GM23248 (cell line): Measurements from ENCODE around the gene CDO1. TPM values are rescaled to one million over a fixed set of nuclear protein-coding genes. Genes with fewer than 3 reads are reported as not detected.
"Not testable (repeated sequence)": the region's sequence is repeated elsewhere in the genome, so short reads cannot be mapped to it uniquely, and the experiment has no call there.

Experiments
- DNase-seq: peaks from one replicate; pipeline ENCODE4 v3.0.0-alpha.2; 2015
- H2AFZ ChIP-seq: fragments of 200-600 bp; sonication (generic); 2 replicates; pipeline ENCODE4 v1.6.1; 2016; ENCODE audit warnings: antibody characterized with exemption
- H3F3A ChIP-seq: fragments of 200-600 bp; sonication (generic); 2 replicates; pipeline ENCODE4 v1.6.1; 2016; ENCODE audit warnings: mild to moderate bottlenecking, antibody characterized with exemption, mixed run types; ENCODE audit not compliant: insufficient read depth
- H3K27ac ChIP-seq: fragments of 200-600 bp; sonication (generic); 2 replicates; pipeline ENCODE4 v1.5.1; 2016; ENCODE audit warnings: mild to moderate bottlenecking
- H3K27me3 ChIP-seq: fragments of 200-600 bp; sonication (generic); replicated peaks from 2 replicates; pipeline ENCODE4 v1.6.1; 2016; ENCODE audit warnings: mild to moderate bottlenecking; ENCODE audit not compliant: insufficient read depth
- H3K36me3 ChIP-seq: fragments of 200-600 bp; sonication (generic); 2 replicates; pipeline ENCODE4 v1.6.1; 2016; ENCODE audit warnings: low read depth, mild to moderate bottlenecking
- H3K4me1 ChIP-seq: fragments of 200-600 bp; sonication (generic); 2 replicates; pipeline ENCODE4 v1.6.1; 2016; ENCODE audit warnings: mild to moderate bottlenecking; ENCODE audit not compliant: insufficient read depth
- H3K4me2 ChIP-seq: fragments of 200-600 bp; sonication (generic); one replicate; pipeline ENCODE4 v1.6.1; 2016; ENCODE audit warnings: mild to moderate bottlenecking; ENCODE audit not compliant: unreplicated experiment
- H3K4me3 ChIP-seq: fragments of 200-600 bp; sonication (generic); 2 replicates; pipeline ENCODE4 v1.5.1; 2016; ENCODE audit warnings: mild to moderate bottlenecking
- H3K79me2 ChIP-seq: fragments of 200-600 bp; sonication (generic); 2 replicates; pipeline ENCODE4 v1.6.1; 2016; ENCODE audit warnings: mild to moderate bottlenecking; ENCODE audit not compliant: insufficient read depth
- H3K9ac ChIP-seq: fragments of 200-600 bp; sonication (generic); 2 replicates; pipeline ENCODE4 v1.6.1; 2016; ENCODE audit warnings: mild to moderate bottlenecking
- H3K9me2 ChIP-seq: fragments of 200-600 bp; sonication (generic); 2 replicates; pipeline ENCODE4 v1.6.1; 2016; ENCODE audit warnings: mixed run types, mild to moderate bottlenecking, moderate library complexity; ENCODE audit not compliant: insufficient read depth
- H3K9me3 ChIP-seq: fragments of 200-600 bp; sonication (generic); one replicate; pipeline ENCODE4 v1.6.1; 2017; ENCODE audit warnings: low read depth
- H4K20me1 ChIP-seq: fragments of 200-600 bp; sonication (generic); 2 replicates; pipeline ENCODE4 v1.6.0; 2016; ENCODE audit not compliant: insufficient read depth
- EZH2 ChIP-seq: fragments of 200-600 bp; sonication (generic); IDR thresholded peaks from 2 replicates; pipeline ENCODE4 v1.6.1; 2018; ENCODE audit warnings: antibody characterized with exemption, mild to moderate bottlenecking; ENCODE audit not compliant: insufficient read depth, poor library complexity, severe bottlenecking
- EZH2phosphoT487 ChIP-seq: fragments of 200-600 bp; sonication (generic); IDR thresholded peaks from 2 replicates; pipeline ENCODE4 v1.6.1; 2018; ENCODE audit warnings: antibody characterized with exemption, moderate library complexity, mild to moderate bottlenecking, low read depth; ENCODE audit not compliant: insufficient read depth
- WGBS, 2 experiments: methylation state at CpG; one replicate each; pipeline ENCODE4 v1.1.6; 2015 to 2017; ENCODE audit warnings: low lambda C conversion rate in 2 of 2, low coverage in 1 of 2; ENCODE audit errors: missing lambda C conversion rate in 2 of 2; 5-methylcytosine and 5-hydroxymethylcytosine counted together
- in situ Hi-C: fragments of 300-500 bp; cut with MboI; formaldehyde crosslinking; loops from 2 replicates; pipeline ENCODE4 v1.15.0; 2020
- polyA plus RNA-seq: library from polyadenylated mRNA; unstranded; fragments of >200 nt; fragmentation: Nextera tagmentation; extraction: Ambion mirVana; gene quantifications from 2 replicates; pipeline ENCODE4 v1.2.1, GENCODE V29; 2016
- total RNA-seq: library from RNA; depleted of rRNA; stranded (reverse); fragments of >200 nt; shearing (Covaris generic); gene quantifications from 2 replicates; pipeline ENCODE4 v1.2.3, GENCODE V29; 2014

The CDO1 gene
- total and polyA plus RNA-seq, 2 experiments from 2014 or later: 2.2 to 4.3 TPM

DNA sequence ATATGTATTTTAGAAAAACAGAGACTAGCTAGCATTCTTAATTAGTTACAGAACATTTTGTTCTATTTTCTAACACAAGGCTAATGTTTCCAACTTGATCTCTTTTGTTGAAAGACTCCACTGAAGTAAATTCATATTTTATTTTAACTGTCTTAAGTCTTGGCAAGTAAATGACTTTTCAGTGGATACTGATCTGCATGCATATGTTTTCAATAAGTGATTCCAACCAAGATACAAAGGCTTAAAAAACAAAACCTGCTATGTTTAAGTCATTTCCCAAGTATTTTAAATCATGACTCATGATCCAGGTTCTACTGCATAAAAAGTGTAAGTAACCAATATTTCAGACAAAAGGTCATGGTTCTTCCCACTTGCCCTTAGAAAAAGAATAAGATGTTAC is 5.7 kb downstream of the CDO1 start:
- in situ Hi-C loops: no loop called here
- no peaks in the 10 kb centered on the region for H3K9me3 ChIP-seq

DNA sequence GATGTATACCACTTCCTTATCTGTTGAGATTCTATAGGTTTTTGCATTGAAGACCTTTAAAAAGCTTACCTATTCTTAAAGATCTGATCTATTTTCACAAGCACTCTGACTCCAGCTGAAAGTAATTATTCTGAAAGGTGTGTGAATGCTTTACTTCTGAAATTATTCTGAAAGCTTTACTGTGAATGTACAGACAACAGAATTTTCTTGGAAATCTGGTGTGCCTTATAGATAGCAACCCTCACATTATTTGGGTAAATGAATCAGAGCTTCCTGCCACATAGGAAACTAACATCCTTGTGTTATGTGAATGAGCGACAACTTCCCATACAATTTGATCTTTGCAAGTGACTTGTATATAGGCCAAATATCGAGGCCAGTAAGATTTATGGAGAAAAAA is 6.5 kb downstream of the CDO1 start:
- Histone ChIP-seq H3K36me3 (no peaks in the 10 kb centered on the region), H3K4me2 (no peak overlapping the region), H4K20me1 (no peaks in the 10 kb centered on the region), H3F3A (peaks cover 14% of the 10 kb centered on the region), H3K27me3 (peaks cover 7% of the 10 kb centered on the region), H3K79me2 (no peaks in the 10 kb centered on the region), H3K4me1 (peaks cover 12% of the 10 kb centered on the region), H3K4me3 (no peak overlapping the region), H2AFZ (no peak overlapping the region), H3K27ac (no peak overlapping the region), H3K9ac (no peak overlapping the region), H3K9me2 (no peaks in the 10 kb centered on the region), H3K9me3 (no peaks in the 10 kb centered on the region)
- no peak for TF ChIP-seq EZH2phosphoT487
- TF ChIP-seq EZH2: no peak
- in situ Hi-C loops: no loop called here
- 83 to 93% methylated on average over 2 of the region's 2 CpGs for WGBS, 2 experiments
- no peak for DNase-seq

More for the DNA sequence above, 5.7 kb downstream of the CDO1 start:
- peak; percentile 56 for DNase-seq
- Histone ChIP-seq H3K4me3 (no peak overlapping the region), H3K4me2 (peak overlapping the region; percentile 1), H3K4me1 (peaks cover 12% of the 10 kb centered on the region), H3F3A (peaks cover 14% of the 10 kb centered on the region), H2AFZ (no peak overlapping the region), H3K27ac (no peak overlapping the region), H3K9ac (no peak overlapping the region), H4K20me1 (no peaks in the 10 kb centered on the region), H3K9me2 (no peaks in the 10 kb centered on the region), H3K36me3 (no peaks in the 10 kb centered on the region), H3K79me2 (no peaks in the 10 kb centered on the region), H3K27me3 (peaks cover 15% of the 10 kb centered on the region)
- TF ChIP-seq EZH2phosphoT487 (no peak), EZH2 (no peak)

DNA sequence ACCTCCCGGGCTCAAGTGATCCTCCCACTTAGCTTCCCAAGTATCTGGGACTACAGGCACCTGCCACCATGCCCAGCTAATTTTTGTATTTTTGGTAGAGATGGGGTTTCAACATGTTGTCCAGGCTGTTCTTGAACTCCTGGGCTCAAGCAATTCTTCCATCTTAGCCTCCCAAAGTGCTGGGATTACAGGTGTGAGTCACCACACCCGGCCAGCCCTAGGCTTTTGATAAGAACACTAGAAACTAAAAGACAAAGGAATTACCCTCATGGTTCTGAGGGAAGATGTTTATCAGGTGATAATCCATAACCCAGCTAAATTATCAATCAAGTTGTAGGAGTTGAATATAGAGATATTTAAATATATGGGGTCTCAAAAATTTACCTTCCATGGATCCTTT is 8.4 kb downstream of the CDO1 start:
- DNase-seq, H3K79me2 ChIP-seq, H3K9me2 ChIP-seq, H3K27me3 ChIP-seq, in situ Hi-C loops, H3K36me3 ChIP-seq, H3K9ac ChIP-seq, H3K4me3 ChIP-seq, H3K4me2 ChIP-seq, H4K20me1 ChIP-seq, H2AFZ ChIP-seq, H3K9me3 ChIP-seq, H3K27ac ChIP-seq: not testable (repeated sequence)
- Histone ChIP-seq H3K4me1 (peaks cover 12% of the 10 kb centered on the region), H3F3A (peaks cover 14% of the 10 kb centered on the region)
- 93% methylated on average over 2 of the region's 2 CpGs for WGBS, 2 experiments

DNA sequence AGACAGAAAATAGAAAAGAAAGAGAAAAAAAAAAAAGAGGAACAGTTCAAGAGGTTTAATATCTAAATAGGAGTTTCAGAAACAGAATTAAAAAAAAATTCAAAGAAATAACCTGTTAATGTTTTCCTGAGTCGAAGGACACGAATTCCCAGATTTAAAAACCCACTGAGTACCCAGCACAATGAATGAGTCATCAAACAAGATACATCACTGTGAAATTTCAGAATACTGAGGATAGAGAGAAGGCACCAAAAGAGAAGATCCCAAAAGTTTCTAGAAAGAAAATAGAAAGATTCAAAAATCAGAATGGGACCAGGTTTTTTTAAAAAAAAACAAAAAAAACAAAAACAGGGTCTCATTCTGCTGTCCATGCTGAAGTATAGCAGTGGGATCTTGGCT is 8.8 kb downstream of the CDO1 start:
- no peak for DNase-seq
- no peaks in the 10 kb centered on the region for H3K9me3 ChIP-seq
- no peak overlapping the region for H3K4me3 ChIP-seq
- H3K4me1 ChIP-seq: peaks cover 12% of the 10 kb centered on the region
- peaks cover 14% of the 10 kb centered on the region for H3F3A ChIP-seq
- H3K9me2 ChIP-seq: no peaks in the 10 kb centered on the region
- H3K27me3 ChIP-seq: no peaks in the 10 kb centered on the region
- no peaks in the 10 kb centered on the region for H3K79me2 ChIP-seq
- no peak overlapping the region for H3K27ac ChIP-seq
- H3K4me2 ChIP-seq: no peak overlapping the region
- no peak overlapping the region for H2AFZ ChIP-seq
- no peak overlapping the region for H3K9ac ChIP-seq
- no peaks in the 10 kb centered on the region for H4K20me1 ChIP-seq
- TF ChIP-seq EZH2 (no peak), EZH2phosphoT487 (no peak)
- in situ Hi-C loops: no loop called here
- no peaks in the 10 kb centered on the region for H3K36me3 ChIP-seq
- WGBS, 2 experiments: 86 to 95% methylated on average over 2 of the region's 2 CpGs

DNA sequence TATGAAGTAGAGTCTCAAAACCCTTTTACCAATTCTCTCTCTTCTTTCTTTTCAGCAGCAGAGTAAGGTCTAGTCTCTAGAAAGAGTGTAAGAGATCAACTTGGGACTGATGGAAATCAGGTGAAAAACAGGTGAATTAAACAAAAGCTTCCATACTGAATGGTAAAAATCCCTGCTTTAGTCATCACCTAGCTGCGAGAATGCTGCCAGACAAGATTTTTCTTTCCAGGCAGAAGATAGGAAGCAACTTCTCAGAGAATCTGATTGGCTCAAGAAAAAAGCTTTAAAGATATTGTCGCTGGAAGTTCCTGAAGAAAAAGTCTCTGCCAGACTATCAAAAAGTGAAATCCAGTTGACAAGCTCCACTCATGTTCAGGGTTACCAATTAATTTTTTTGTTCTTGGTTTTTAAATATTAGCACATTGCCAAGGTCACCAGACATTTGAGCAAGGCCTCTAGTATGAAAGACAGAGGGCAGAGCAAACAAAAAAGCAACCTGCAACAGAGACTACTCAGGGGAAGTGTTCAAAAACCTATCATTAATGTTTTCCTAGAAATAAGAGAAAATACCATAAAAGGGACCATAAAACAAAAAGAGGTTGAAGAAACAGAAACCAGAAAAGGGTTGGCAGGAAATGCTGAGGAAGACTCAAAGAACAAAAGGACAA is 9.3 kb downstream of the CDO1 start:
- Histone ChIP-seq H4K20me1 (no peaks in the 10 kb centered on the region), H3K4me2 (no peak overlapping the region), H3K27ac (no peak overlapping the region), H3K27me3 (no peaks in the 10 kb centered on the region), H3K4me1 (peaks cover 12% of the 10 kb centered on the region), H3K79me2 (no peaks in the 10 kb centered on the region), H3K9me3 (no peaks in the 10 kb centered on the region), H2AFZ (no peak overlapping the region), H3F3A (peaks cover 14% of the 10 kb centered on the region), H3K4me3 (no peak overlapping the region), H3K9ac (no peak overlapping the region), H3K9me2 (no peaks in the 10 kb centered on the region), H3K36me3 (no peaks in the 10 kb centered on the region)
- no peak for DNase-seq
- in situ Hi-C loops: no loop called here
- 87 to 97% methylated on average over 2 of the region's 2 CpGs for WGBS, 2 experiments
- TF ChIP-seq EZH2 (no peak), EZH2phosphoT487 (no peak)
